Activated naive CD4-positive, alpha-beta T cell treated with anti-CD3 and anti-CD28 coated beads, Interleukin-2, amount 50 U/mL, for 16 hours (primary cell): ENCODE measurements around the gene TRIM69.

Experiments
- DNase-seq: peaks from one replicate; pipeline ENCODE4 v3.0.0-alpha.2; 2020

The TRIM69 gene

GRCh38 chr15:44811337-44811736 is 75.0 kb downstream of the TRIM69 start:
- DNase-seq = no peak

GRCh38 chr15:44812029-44812517 is 75.7 kb downstream of the TRIM69 start:
- no peak for DNase-seq

- no peak for DNase-seq
Measured at GRCh38 chr15:44813231-44813630, 76.9 kb downstream of the TRIM69 start.
